Measurements from ENCODE around the gene GPX4. TPM values are rescaled to one million over a fixed set of nuclear protein-coding genes. Genes with fewer than 3 reads are reported as not detected.

GPX4 gene
- total RNA-seq, 1 experiment from 2014 or later = 355 TPM

DNA sequence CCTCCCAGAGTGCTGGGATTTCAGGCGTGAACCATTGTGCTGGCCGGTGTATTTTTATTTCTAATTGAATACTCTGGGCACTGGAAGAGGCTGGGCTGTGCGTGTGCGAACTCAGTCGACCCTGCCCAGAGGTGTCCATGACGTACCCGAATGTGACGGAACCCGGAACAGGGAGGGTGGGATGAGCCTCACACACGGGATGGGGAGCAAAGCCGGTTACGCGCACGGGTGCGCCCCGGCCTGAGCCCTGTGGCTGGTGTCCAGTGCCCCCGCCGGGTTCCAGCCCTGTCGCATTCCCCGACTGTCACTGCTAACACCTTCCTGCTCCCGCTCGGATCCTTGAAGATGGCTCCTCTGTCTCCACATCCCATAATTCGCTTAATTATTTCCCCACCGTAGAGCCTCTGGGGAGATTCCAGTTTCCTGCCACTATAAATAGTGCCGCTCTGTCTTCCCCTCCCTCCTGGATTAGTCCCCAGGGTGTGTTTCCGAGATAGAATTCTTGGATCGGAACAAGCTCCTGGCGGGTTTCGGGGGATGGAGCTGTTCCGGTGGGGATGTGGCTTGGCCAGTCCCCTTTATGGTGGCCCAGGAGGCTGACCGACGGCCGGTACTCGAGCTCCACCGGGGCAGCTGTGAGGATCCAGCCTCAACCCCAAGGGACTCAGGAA, 48.3 kb downstream of the GPX4 start:
- Histone ChIP-seq H2BK5ac (ENCODE audit: insufficient read length, low read length) (no peak overlapping the region), H4K8ac (replicated peaks; ENCODE audit: insufficient read length, low read depth, low read length) (no peak overlapping the region), H3K4me1 (ENCODE audit: insufficient read depth, low read length) (no peaks in the 10 kb centered on the region), H3K56ac (ENCODE audit: insufficient read length, low read depth, low read length) (no peak overlapping the region), H4K5ac (ENCODE audit: insufficient read length, low read depth, low read length) (no peak overlapping the region), H3K23me2 (ENCODE audit: insufficient read length, low read depth, low read length, poor library complexity, severe bottlenecking) (no peaks in the 10 kb centered on the region), H3K9me3 (ENCODE audit: control insufficient read depth, low read depth, low read length) (no peaks in the 10 kb centered on the region), H2BK120ac (ENCODE audit: low read depth, low read length, poor library complexity, severe bottlenecking) (no peak overlapping the region), H2BK20ac (ENCODE audit: low read depth, low read length, poor library complexity, severe bottlenecking) (no peak overlapping the region), H2BK12ac (ENCODE audit: insufficient read length, low read depth, low read length) (no peak overlapping the region), H3K79me1 (ENCODE audit: insufficient read depth, low read depth, low read length, poor library complexity, severe bottlenecking) (no peaks in the 10 kb centered on the region), H3T11ph (ENCODE audit: low read length) (no peak overlapping the region), H2BK15ac (ENCODE audit: low read depth, low read length) (no peak overlapping the region), H2AK5ac (ENCODE audit: insufficient read length, low read length) (no peak overlapping the region), H3K79me2 (ENCODE audit: insufficient read depth, low read length) (no peaks in the 10 kb centered on the region), H3K18ac (ENCODE audit: insufficient read length, low read depth, low read length) (no peak overlapping the region), H3K27ac (ENCODE audit: insufficient read length, low read depth, low read length) (no peak overlapping the region), H3K4me2 (ENCODE audit: insufficient read depth, insufficient read length, low read length) (no peak overlapping the region), H4K20me1 (ENCODE audit: control insufficient read depth, insufficient read depth, insufficient read length) (no peaks in the 10 kb centered on the region), H3K14ac (ENCODE audit: insufficient read depth, low read length) (no peak overlapping the region), H3K9ac (ENCODE audit: extremely low read depth, insufficient read length, low read length) (no peak overlapping the region), H3K4ac (ENCODE audit: low read depth, low read length) (no peak overlapping the region), H3K23ac (ENCODE audit: insufficient read length, low read depth, low read length) (no peak overlapping the region), H2AFZ (ENCODE audit: low read length) (no peak overlapping the region), H3K27me3 (ENCODE audit: insufficient read depth, low read length) (no peaks in the 10 kb centered on the region), H4K91ac (ENCODE audit: insufficient read length, low read depth, low read length) (no peak overlapping the region)
- H3K27me3 Mint-ChIP-seq (ENCODE audit: low read depth) = no peaks in the 10 kb centered on the region; the same call in 1 of the 2 replicates
- peaks cover 0 to 7% of the 10 kb centered on the region in 2 experiments; a peak in 2 of 4 replicates for H3K4me1 Mint-ChIP-seq
- H3K9me3 Mint-ChIP-seq = no peaks in the 10 kb centered on the region
- H3K4me3 Mint-ChIP-seq = no peak overlapping the region
- no peak for DNase-seq
- H3K27ac Mint-ChIP-seq = no peak overlapping the region
- TF ChIP-seq, protein P1, sequence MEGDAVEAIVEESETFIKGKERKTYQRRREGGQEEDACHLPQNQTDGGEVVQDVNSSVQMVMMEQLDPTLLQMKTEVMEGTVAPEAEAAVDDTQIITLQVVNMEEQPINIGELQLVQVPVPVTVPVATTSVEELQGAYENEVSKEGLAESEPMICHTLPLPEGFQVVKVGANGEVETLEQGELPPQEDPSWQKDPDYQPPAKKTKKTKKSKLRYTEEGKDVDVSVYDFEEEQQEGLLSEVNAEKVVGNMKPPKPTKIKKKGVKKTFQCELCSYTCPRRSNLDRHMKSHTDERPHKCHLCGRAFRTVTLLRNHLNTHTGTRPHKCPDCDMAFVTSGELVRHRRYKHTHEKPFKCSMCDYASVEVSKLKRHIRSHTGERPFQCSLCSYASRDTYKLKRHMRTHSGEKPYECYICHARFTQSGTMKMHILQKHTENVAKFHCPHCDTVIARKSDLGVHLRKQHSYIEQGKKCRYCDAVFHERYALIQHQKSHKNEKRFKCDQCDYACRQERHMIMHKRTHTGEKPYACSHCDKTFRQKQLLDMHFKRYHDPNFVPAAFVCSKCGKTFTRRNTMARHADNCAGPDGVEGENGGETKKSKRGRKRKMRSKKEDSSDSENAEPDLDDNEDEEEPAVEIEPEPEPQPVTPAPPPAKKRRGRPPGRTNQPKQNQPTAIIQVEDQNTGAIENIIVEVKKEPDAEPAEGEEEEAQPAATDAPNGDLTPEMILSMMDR (conservative IDR thresholded peaks at IDR 0.05) = no peak
- H3K36me3 Mint-ChIP-seq (ENCODE audit: insufficient read depth in 1 of 3, low read depth in 3 of 3) = peaks cover 2 to 21% (median 12%) of the 10 kb centered on the region in 3 experiments; a peak in 5 of 7 replicates
- no CpG with 5 or more reads among the region's 35 CpGs for WGBS (ENCODE audit: extremely low coverage, insufficient read length, low lambda C conversion rate)
